ENCODE results near the gene ZNF675.
"Not testable (repeated sequence)": the region's sequence is repeated elsewhere in the genome, so short reads cannot be mapped to it uniquely, and the experiment has no call there.

ZNF675 gene

GRCh38 chr19:23673132-23673531 lies 13.9 kb downstream of the ZNF675 start:
- Histone ChIP-seq H3K9ac (ENCODE audit: low read length) (no peak overlapping the region), H3K9me3 (ENCODE audit: control insufficient read depth, insufficient read depth, low read depth, low read length) (peaks cover 38% of the 10 kb centered on the region; the same call in 1 of the 2 replicates), H3K27me3 (ENCODE audit: control insufficient read depth, insufficient read depth, low read length) (no peaks in the 10 kb centered on the region), H3K4me3 (ENCODE audit: low read depth, low read length) (no peak overlapping the region), H3K27ac (ENCODE audit: low read depth, low read length) (no peak overlapping the region), H3K36me3 (ENCODE audit: control insufficient read depth, insufficient read depth, low read length) (peaks cover 35% of the 10 kb centered on the region; the same call in 1 of the 2 replicates), H3K4me1 (ENCODE audit: control insufficient read depth, insufficient read depth, low read length) (no peaks in the 10 kb centered on the region)

- not testable (repeated sequence) for H3K27ac ChIP-seq (ENCODE audit: low read depth, low read length); H3K4me3 ChIP-seq (ENCODE audit: low read depth, low read length); H3K27me3 ChIP-seq (ENCODE audit: control insufficient read depth, insufficient read depth, low read length); H3K9ac ChIP-seq (ENCODE audit: low read length)
- Histone ChIP-seq H3K4me1 (ENCODE audit: control insufficient read depth, insufficient read depth, low read length) (peaks cover 11% of the 10 kb centered on the region), H3K36me3 (ENCODE audit: control insufficient read depth, insufficient read depth, low read length) (peaks cover 64% of the 10 kb centered on the region), H3K9me3 (ENCODE audit: control insufficient read depth, insufficient read depth, low read depth, low read length) (peaks cover 60% of the 10 kb centered on the region; the same call in 1 of the 2 replicates)
Observed at GRCh38 chr19:23668606-23669005, 18.4 kb downstream of the ZNF675 start.

- H3K9ac ChIP-seq (ENCODE audit: low read length): no peak overlapping the region
- peaks cover 11% of the 10 kb centered on the region for H3K4me1 ChIP-seq (ENCODE audit: control insufficient read depth, insufficient read depth, low read length)
- no peaks in the 10 kb centered on the region for H3K27me3 ChIP-seq (ENCODE audit: control insufficient read depth, insufficient read depth, low read length)
- H3K4me3 ChIP-seq (ENCODE audit: low read depth, low read length): no peak overlapping the region
- H3K9me3 ChIP-seq (ENCODE audit: control insufficient read depth, insufficient read depth, low read depth, low read length): peaks cover 56% of the 10 kb centered on the region; the same call in 1 of the 2 replicates
- peaks cover 80% of the 10 kb centered on the region for H3K36me3 ChIP-seq (ENCODE audit: control insufficient read depth, insufficient read depth, low read length)
- 0 out of 2 replicates have a peak overlapping the region, but pooled peaks have one; percentile 34 for H3K27ac ChIP-seq (ENCODE audit: low read depth, low read length)
Observed at GRCh38 chr19:23665651-23666410, 21.2 kb downstream of the ZNF675 start.

- H3K9ac ChIP-seq (ENCODE audit: low read length); H3K4me3 ChIP-seq (ENCODE audit: low read depth, low read length); H3K27me3 ChIP-seq (ENCODE audit: control insufficient read depth, insufficient read depth, low read length); H3K27ac ChIP-seq (ENCODE audit: low read depth, low read length); H3K4me1 ChIP-seq (ENCODE audit: control insufficient read depth, insufficient read depth, low read length): not testable (repeated sequence)
- Histone ChIP-seq H3K9me3 (ENCODE audit: control insufficient read depth, insufficient read depth, low read depth, low read length) (peaks cover 17% of the 10 kb centered on the region), H3K36me3 (ENCODE audit: control insufficient read depth, insufficient read depth, low read length) (peaks cover 26% of the 10 kb centered on the region)
Observed at GRCh38 chr19:23649817-23650216, 37.2 kb downstream of the ZNF675 start.

All from HUES6 (cell line).